ENCODE measurements around the gene SCYGR5. TPM values are rescaled to one million over a fixed set of nuclear protein-coding genes. Genes with fewer than 3 reads are reported as not detected.

Gene SCYGR5
- polyA plus RNA-seq, 1 experiment: not detected

DNA sequence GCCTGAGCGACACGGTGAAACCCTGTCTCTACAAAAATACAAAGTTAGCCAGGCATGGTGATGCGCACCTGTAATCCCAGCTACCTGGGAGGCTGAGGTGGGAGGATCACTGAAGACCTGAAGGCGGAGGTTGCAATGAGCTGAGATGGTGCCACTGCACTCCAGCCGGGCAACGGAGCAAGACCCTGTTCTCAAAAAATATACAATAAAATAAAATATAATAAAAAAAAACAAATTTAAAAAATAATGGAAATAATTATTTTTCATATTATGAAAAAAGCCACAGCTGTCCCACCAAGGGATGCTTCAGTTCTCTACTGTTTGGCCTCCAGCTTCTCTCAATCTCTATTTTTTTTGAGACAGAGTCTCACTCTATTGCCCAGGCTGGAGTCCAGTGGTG lies 40.8 kb downstream of the SCYGR5 start:
- CTCF ChIA-PET: no interaction called here
- POLR2A ChIA-PET: no interaction called here

DNA sequence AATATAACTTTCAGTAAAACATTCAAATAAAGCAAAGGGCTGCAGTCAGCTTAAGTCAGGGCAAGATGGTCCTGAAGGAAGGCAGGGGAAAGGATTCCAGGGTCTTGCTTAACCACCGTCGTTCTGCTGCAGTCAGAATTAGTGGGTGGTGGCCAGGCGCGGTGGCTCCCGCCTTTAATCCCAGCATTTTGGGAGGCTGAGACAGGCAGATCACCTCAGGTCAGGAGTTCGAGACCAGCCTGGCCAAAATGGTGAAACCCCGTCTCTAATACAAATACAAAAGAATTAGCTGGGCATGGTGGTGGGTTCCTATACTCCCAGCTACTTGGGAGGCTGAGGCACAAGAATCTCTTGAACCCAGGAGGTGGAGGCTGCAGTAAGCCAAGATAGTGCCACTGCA lies 44.4 kb downstream of the SCYGR5 start:
- POLR2A ChIA-PET: no interaction called here
- H3K36me3 ChIP-seq (ENCODE audit: control insufficient read depth, insufficient read depth, low read length): no peaks in the 10 kb centered on the region
- TF ChIP-seq, protein P1, sequence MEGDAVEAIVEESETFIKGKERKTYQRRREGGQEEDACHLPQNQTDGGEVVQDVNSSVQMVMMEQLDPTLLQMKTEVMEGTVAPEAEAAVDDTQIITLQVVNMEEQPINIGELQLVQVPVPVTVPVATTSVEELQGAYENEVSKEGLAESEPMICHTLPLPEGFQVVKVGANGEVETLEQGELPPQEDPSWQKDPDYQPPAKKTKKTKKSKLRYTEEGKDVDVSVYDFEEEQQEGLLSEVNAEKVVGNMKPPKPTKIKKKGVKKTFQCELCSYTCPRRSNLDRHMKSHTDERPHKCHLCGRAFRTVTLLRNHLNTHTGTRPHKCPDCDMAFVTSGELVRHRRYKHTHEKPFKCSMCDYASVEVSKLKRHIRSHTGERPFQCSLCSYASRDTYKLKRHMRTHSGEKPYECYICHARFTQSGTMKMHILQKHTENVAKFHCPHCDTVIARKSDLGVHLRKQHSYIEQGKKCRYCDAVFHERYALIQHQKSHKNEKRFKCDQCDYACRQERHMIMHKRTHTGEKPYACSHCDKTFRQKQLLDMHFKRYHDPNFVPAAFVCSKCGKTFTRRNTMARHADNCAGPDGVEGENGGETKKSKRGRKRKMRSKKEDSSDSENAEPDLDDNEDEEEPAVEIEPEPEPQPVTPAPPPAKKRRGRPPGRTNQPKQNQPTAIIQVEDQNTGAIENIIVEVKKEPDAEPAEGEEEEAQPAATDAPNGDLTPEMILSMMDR (IDR thresholded peaks at IDR 0.05; ENCODE audit: insufficient read depth, low read depth, low read length): no peak
- H3K4me3 ChIP-seq (ENCODE audit: low read depth, low read length): no peak overlapping the region
- CTCF ChIA-PET: no interaction called here
- no peaks in the 10 kb centered on the region for H3K27me3 ChIP-seq (ENCODE audit: control insufficient read depth, insufficient read depth, low read length)
- no peak for DNase-seq (ENCODE audit: low read depth)

More for the DNA sequence above, 40.8 kb downstream of the SCYGR5 start:
- TF ChIP-seq, protein P1 (IDR thresholded peaks at IDR 0.05; ENCODE audit: insufficient read depth, low read depth, low read length): no peak
- Histone ChIP-seq H3K36me3 (ENCODE audit: control insufficient read depth, insufficient read depth, low read length) (no peaks in the 10 kb centered on the region), H3K27me3 (ENCODE audit: control insufficient read depth, insufficient read depth, low read length) (no peaks in the 10 kb centered on the region), H3K4me3 (ENCODE audit: low read depth, low read length) (no peak overlapping the region)
- DNase-seq (ENCODE audit: low read depth): no peak

DNA sequence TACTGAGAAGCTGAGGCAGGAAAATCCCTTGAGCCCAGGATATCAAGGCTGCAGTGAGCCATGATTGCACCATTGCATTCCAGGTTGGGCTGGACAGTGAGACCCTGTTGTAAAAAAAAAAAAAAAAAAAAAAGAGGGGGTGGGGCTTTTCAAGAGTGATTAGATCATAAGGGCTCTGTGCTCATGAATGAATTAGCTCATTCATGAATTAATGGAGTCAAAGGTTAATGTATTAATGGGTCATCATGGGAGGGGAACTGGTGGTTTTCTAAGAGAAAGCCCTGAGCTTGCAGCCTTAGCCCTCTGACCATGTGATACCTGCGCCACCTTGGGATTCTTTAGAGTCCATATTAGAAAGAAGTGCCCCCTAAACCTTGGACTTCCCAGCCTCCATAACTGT lies 46.7 kb downstream of the SCYGR5 start:
- Histone ChIP-seq H3K4me3 (ENCODE audit: low read depth, low read length) (no peak overlapping the region), H3K27me3 (ENCODE audit: control insufficient read depth, insufficient read depth, low read length) (no peaks in the 10 kb centered on the region), H3K36me3 (ENCODE audit: control insufficient read depth, insufficient read depth, low read length) (no peaks in the 10 kb centered on the region)
- TF ChIP-seq, protein P1 (IDR thresholded peaks at IDR 0.05; ENCODE audit: insufficient read depth, low read depth, low read length): no peak
- ChIA-PET CTCF (no interaction called here), POLR2A (no interaction called here)
- DNase-seq (ENCODE audit: low read depth): no peak

DNA sequence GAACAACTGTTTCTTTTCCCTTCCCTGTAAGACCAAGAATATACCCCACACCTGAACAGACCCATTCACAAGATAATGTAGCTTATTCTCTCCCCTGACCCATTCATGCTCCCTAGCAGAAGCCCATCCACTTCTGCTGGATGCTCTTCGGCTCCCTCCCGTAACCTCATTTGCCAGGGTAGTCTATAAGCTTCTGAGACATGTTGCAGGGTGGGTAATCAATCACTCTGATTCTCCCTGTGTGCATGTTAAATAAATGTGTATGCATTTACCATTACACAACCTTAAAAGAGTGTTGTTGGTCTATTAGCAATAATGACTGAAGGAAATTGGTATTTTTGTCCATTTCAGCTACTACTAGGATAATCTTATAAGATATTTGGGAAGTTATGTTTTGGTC lies 49.9 kb downstream of the SCYGR5 start:
- DNase-seq (ENCODE audit: low read depth): no peak
- TF ChIP-seq, protein P1 (IDR thresholded peaks at IDR 0.05; ENCODE audit: insufficient read depth, low read depth, low read length): no peak
- ChIA-PET POLR2A (no interaction called here), CTCF (interaction anchor here (0.7 kb wide), 1 partner anchor 24 kb away, joined by 3 read pairs; no protein-coding TSS in a partner anchor)
- Histone ChIP-seq H3K36me3 (ENCODE audit: control insufficient read depth, insufficient read depth, low read length) (no peaks in the 10 kb centered on the region), H3K4me3 (ENCODE audit: low read depth, low read length) (no peak overlapping the region), H3K27me3 (ENCODE audit: control insufficient read depth, insufficient read depth, low read length) (no peaks in the 10 kb centered on the region)

Other genes starting within 250 kb of the SCYGR5 start
- 92.2 and 126 TPM in 2 replicates for gene AGFG1, start 194.6 kb upstream of the SCYGR5 start, polyA plus RNA-seq (2011; rRNA removed)
- not detected in 2 replicates for gene SCYGR2, start 67.9 kb upstream of the SCYGR5 start, polyA plus RNA-seq (2011; rRNA removed)
- gene SCYGR3, start 52.0 kb upstream of the SCYGR5 start, polyA plus RNA-seq (2011; rRNA removed): not detected in 2 replicates
- not detected in 2 replicates for gene SCYGR4, start 49.3 kb upstream of the SCYGR5 start, polyA plus RNA-seq (2011; rRNA removed)
- 0.27 TPM in 1 of 2 replicates, not detected in the other for gene SLC19A3, start 51.2 kb downstream of the SCYGR5 start, polyA plus RNA-seq (2011; rRNA removed)
- gene SCYGR6, start 58.0 kb downstream of the SCYGR5 start, polyA plus RNA-seq (2011; rRNA removed): not detected in 2 replicates
- gene SCYGR7, start 61.5 kb downstream of the SCYGR5 start, polyA plus RNA-seq (2011; rRNA removed): not detected in 2 replicates
- not detected in 2 replicates for gene SCYGR8, start 79.1 kb downstream of the SCYGR5 start, polyA plus RNA-seq (2011; rRNA removed)
- not detected in 2 replicates for gene CCL20, start 147.0 kb downstream of the SCYGR5 start, polyA plus RNA-seq (2011; rRNA removed)
- gene DAW1, start 204.8 kb downstream of the SCYGR5 start, polyA plus RNA-seq (2011; rRNA removed): 0.10 TPM in 1 of 2 replicates, not detected in the other

Measured in BJ (cell line).